DND-41 (cell line): ENCODE data around the gene DNAJC16.

Experiments
- ATAC-seq: fragments of 200-7000 bp; cut with Tn5 transposase; 3 replicates; pipeline ENCODE4 v1.9.1; 2021; ENCODE audit warnings: low read depth; ENCODE audit not compliant: insufficient read depth
- DNase-seq: peaks from one replicate; pipeline ENCODE4 v3.0.0-alpha.2; 2020
- H2AFZ ChIP-seq: 2 replicates; pipeline ENCODE4 v1.6.0; 2012; ENCODE audit warnings: low read depth, low read length
- H3K27ac ChIP-seq: 2 replicates; pipeline ENCODE4 v1.5.1; 2012; ENCODE audit warnings: low read length, inconsistent platforms
- H3K27me3 ChIP-seq: fragments of 200-600 bp; sonication (generic); 2 replicates; pipeline ENCODE4 v1.6.0; 2012; ENCODE audit warnings: low read length, mild to moderate bottlenecking, inconsistent platforms; ENCODE audit not compliant: insufficient read depth, poor library complexity
- H3K36me3 ChIP-seq: 2 replicates; pipeline ENCODE4 v1.5.1; 2012; ENCODE audit warnings: low read length, inconsistent platforms; ENCODE audit not compliant: insufficient read depth
- H3K4me1 ChIP-seq: 2 replicates; pipeline ENCODE4 v1.5.1; 2012; ENCODE audit warnings: mild to moderate bottlenecking, low read length; ENCODE audit not compliant: insufficient read depth
- H3K4me2 ChIP-seq: 2 replicates; pipeline ENCODE4 v1.6.0; 2012; ENCODE audit warnings: mild to moderate bottlenecking, moderate library complexity, low read length, inconsistent platforms; ENCODE audit not compliant: insufficient read depth
- H3K4me3 ChIP-seq, 2 experiments: fragments of 200-600 bp in 1 of 2; shearing (Covaris generic) in 1 of 2; 2 replicates each; pipeline ENCODE4 v1.5.1; 2012 to 2016; ENCODE audit warnings: inconsistent platforms in 2 of 2, low read length in 2 of 2, mild to moderate bottlenecking in 2 of 2, low read depth in 1 of 2, moderate library complexity in 1 of 2
- H3K79me2 ChIP-seq: 2 replicates; pipeline ENCODE4 v1.6.0; 2012; ENCODE audit warnings: low read length, inconsistent platforms; ENCODE audit not compliant: insufficient read depth
- H3K9ac ChIP-seq: 2 replicates; pipeline ENCODE4 v1.6.0; 2012; ENCODE audit warnings: low read depth, mild to moderate bottlenecking, inconsistent platforms, low read length, moderate library complexity
- H3K9me3 ChIP-seq: 2 replicates; pipeline ENCODE4 v1.5.1; 2012; ENCODE audit warnings: low read length, moderate library complexity, mild to moderate bottlenecking, inconsistent platforms; ENCODE audit not compliant: insufficient read depth, severe bottlenecking
- H4K20me1 ChIP-seq: 2 replicates; pipeline ENCODE4 v1.6.0; 2012; ENCODE audit warnings: low read length; ENCODE audit not compliant: insufficient read depth
- EZH2 ChIP-seq: IDR thresholded peaks from 3 replicates; pipeline ENCODE4 v1.6.1; 2012; ENCODE audit warnings: borderline replicate concordance, low read depth, mild to moderate bottlenecking, moderate library complexity, low read length, inconsistent platforms; ENCODE audit not compliant: severe bottlenecking
- TF ChIP-seq, protein P1 (sequence below): IDR thresholded peaks from 2 replicates; pipeline ENCODE4 v1.5.1; 2012; ENCODE audit warnings: borderline replicate concordance, low read length, moderate library complexity, mild to moderate bottlenecking; ENCODE audit not compliant: poor library complexity, severe bottlenecking; ENCODE audit errors: extremely low read depth

The DNAJC16 gene

DNA sequence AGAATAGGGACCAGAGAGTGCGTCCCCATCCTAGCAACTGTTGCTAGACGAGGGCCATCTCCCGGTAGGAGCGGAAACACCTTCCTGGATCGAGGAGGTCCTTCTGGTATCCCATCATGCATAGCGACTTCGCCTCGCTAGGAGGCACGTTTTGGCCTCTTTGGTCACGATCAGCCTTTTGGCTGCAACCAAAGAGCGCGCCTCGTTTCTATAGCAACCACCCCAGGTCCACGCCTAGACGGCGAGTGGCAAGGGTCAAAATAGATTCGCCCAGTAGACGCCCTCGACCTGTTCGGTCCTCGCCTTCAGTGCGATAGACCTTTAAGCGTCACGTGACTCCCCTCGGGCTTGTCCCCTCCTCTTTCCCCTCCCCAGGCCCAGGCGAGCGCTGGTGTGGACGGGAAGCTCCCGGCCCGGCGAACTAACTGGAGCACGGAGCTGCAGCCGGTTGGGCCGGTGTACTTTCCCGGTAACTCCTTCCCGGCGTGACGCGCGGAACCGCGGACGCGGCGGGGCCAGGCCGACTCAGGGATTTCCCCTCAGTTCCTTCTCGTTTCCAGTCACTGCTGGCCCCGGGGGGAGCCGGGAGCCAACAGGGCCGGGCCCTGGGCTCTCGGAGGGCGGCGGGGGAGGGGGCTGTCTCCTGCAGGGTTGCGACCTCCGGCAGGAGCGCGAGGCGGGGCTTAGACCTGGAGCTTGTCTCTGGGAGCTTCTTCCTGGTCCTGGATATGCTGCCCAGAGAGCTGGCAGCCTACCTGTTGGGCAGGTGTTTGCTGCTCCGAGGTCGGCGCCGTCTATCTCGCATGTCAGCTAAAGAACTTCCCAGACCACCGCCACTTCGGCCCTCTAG is at the start of gene DNAJC16:
DNAJC16 (plus strand) TSS at position 359 of the 850 bp plus-strand sequence. CDS start 2,258 bp downstream, outside the sequence.
- peaks cover 43% of the 10 kb centered on the region for H3K4me1 ChIP-seq
- TF ChIP-seq, protein P1, sequence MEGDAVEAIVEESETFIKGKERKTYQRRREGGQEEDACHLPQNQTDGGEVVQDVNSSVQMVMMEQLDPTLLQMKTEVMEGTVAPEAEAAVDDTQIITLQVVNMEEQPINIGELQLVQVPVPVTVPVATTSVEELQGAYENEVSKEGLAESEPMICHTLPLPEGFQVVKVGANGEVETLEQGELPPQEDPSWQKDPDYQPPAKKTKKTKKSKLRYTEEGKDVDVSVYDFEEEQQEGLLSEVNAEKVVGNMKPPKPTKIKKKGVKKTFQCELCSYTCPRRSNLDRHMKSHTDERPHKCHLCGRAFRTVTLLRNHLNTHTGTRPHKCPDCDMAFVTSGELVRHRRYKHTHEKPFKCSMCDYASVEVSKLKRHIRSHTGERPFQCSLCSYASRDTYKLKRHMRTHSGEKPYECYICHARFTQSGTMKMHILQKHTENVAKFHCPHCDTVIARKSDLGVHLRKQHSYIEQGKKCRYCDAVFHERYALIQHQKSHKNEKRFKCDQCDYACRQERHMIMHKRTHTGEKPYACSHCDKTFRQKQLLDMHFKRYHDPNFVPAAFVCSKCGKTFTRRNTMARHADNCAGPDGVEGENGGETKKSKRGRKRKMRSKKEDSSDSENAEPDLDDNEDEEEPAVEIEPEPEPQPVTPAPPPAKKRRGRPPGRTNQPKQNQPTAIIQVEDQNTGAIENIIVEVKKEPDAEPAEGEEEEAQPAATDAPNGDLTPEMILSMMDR, result peak; percentile 58
- no peak for TF ChIP-seq EZH2
- no peaks in the 10 kb centered on the region for H4K20me1 ChIP-seq
- peak within 1 kb of the TSS; percentile 94 for H3K4me2 ChIP-seq
- H3K27me3 ChIP-seq, result no peaks in the 10 kb centered on the region
- peaks cover 11% of the 10 kb centered on the region for H3K79me2 ChIP-seq
- DNase-seq, result peak; percentile 99
- peak within 1 kb of the TSS; percentile 57 to 92 for H3K4me3 ChIP-seq
- ATAC-seq, result peak; percentile 71
- no peaks in the 10 kb centered on the region for H3K9me3 ChIP-seq
- H2AFZ ChIP-seq, result peak within 1 kb of the TSS; percentile 90
- H3K36me3 ChIP-seq, result no peaks in the 10 kb centered on the region; the same call in 1 of the 2 replicates
- H3K27ac ChIP-seq, result peak within 1 kb of the TSS; percentile 72
- H3K9ac ChIP-seq, result peak within 1 kb of the TSS; percentile 64

- ATAC-seq (no peak; the same call in 2 of the 3 replicates), DNase-seq (no peak)
- H3K36me3 ChIP-seq, result no peaks in the 10 kb centered on the region
- H3K9me3 ChIP-seq, result no peaks in the 10 kb centered on the region
- no peak overlapping the region for H3K9ac ChIP-seq
- H2AFZ ChIP-seq, result no peak overlapping the region
- H3K79me2 ChIP-seq, result no peaks in the 10 kb centered on the region
- TF ChIP-seq, protein P1, result no peak
- no peak for TF ChIP-seq EZH2
- no peaks in the 10 kb centered on the region for H3K4me1 ChIP-seq
- H4K20me1 ChIP-seq, result no peaks in the 10 kb centered on the region
- no peaks in the 10 kb centered on the region for H3K27me3 ChIP-seq
- no peak overlapping the region for H3K4me2 ChIP-seq
- H3K27ac ChIP-seq, result no peak overlapping the region
- no peak overlapping the region for H3K4me3 ChIP-seq
These were observed 49.7 kb upstream of the DNAJC16 start for GRCh38 chr1:15476927-15477326.

- TF ChIP-seq EZH2, result no peak
- TF ChIP-seq, protein P1, result no peak
- no peak for DNase-seq
- Histone ChIP-seq H3K36me3 (no peaks in the 10 kb centered on the region), H4K20me1 (no peaks in the 10 kb centered on the region), H3K4me2 (no peak overlapping the region), H3K9me3 (no peaks in the 10 kb centered on the region), H3K79me2 (no peaks in the 10 kb centered on the region), H3K27ac (no peak overlapping the region), H3K4me1 (no peaks in the 10 kb centered on the region), H3K4me3 (no peak overlapping the region), H3K9ac (no peak overlapping the region), H2AFZ (no peak overlapping the region), H3K27me3 (no peaks in the 10 kb centered on the region)
- no peak for ATAC-seq
These were observed 48.9 kb upstream of the DNAJC16 start for GRCh38 chr1:15477646-15478212.
